Uterus (tissue), 2 donors: ENCODE results near the gene ATG16L1.

Experiments used
- POLR2A ChIP-seq, 2 donors: fragments of 450-650 bp; IDR thresholded peaks; one replicate each; pipeline ENCODE4 v1.6.1; 2016; ENCODE audit warnings: antibody characterized with exemption in 2 of 2, mild to moderate bottlenecking in 1 of 2, moderate library complexity in 1 of 2
- TF ChIP-seq, protein P1 (sequence below), 4 experiments: fragments of 200-600 bp in 2 of 4; fragments of 450-650 bp in 2 of 4; sonication (generic) in 2 of 4; IDR thresholded peaks; one replicate each; pipeline ENCODE4 v1.5.1; 2016 to 2019; ENCODE audit warnings: antibody characterized with exemption in 4 of 4, mild to moderate bottlenecking in 2 of 4, moderate library complexity in 1 of 4

DNA sequence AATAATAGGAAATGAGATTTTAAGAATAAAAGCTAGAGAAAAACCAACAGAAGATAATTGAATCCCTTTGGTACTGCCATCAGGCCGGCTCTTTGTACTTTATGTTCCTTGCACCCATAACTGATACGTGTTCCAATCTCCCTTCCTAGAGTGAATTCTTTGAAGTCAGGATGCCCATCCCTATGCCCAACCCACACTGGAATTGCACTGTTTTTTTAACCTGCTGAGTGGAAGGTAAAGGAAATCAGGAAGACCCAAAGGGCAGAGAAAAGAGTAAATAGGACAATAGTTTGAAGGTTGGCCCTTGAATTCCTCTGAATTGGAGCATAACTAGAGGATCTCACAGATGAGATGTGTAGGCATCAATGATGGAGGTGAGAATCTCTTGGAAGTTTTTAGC is 4.4 kb upstream of the ATG16L1 start:
- TF ChIP-seq POLR2A (IDR thresholded peaks at IDR 0.05) = no peak
- TF ChIP-seq, protein P1, sequence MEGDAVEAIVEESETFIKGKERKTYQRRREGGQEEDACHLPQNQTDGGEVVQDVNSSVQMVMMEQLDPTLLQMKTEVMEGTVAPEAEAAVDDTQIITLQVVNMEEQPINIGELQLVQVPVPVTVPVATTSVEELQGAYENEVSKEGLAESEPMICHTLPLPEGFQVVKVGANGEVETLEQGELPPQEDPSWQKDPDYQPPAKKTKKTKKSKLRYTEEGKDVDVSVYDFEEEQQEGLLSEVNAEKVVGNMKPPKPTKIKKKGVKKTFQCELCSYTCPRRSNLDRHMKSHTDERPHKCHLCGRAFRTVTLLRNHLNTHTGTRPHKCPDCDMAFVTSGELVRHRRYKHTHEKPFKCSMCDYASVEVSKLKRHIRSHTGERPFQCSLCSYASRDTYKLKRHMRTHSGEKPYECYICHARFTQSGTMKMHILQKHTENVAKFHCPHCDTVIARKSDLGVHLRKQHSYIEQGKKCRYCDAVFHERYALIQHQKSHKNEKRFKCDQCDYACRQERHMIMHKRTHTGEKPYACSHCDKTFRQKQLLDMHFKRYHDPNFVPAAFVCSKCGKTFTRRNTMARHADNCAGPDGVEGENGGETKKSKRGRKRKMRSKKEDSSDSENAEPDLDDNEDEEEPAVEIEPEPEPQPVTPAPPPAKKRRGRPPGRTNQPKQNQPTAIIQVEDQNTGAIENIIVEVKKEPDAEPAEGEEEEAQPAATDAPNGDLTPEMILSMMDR (IDR thresholded peaks at IDR 0.05) = no peak
